Measurements from ENCODE around the gene BCR.

BCR gene

GRCh38 chr22:23277583-23278295 lies 97.4 kb downstream of the BCR start:
- no peak for DNase-seq

GRCh38 chr22:23278883-23279675 lies 98.8 kb downstream of the BCR start:
- no peak for DNase-seq

DNA sequence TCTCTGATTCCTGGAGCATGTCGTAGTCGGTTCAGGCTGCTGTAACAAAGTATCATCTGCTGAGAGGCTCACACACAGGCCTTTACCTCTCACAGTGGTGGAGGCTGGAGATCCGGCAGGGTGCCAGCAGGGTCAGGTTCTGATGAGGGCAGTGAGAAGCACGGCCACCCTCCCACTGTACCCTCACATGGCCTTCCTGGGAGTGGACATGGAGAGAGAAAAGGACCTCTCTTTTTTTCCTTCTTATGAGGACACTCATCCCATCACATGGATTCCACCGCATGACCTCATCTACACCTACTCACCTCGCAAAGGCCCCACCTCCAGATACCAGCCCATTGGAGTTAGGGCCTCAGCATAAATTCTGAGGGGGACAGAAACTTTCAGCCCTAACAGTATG lies 99.5 kb downstream of the BCR start:
- DNase-seq, result no peak

DNA sequence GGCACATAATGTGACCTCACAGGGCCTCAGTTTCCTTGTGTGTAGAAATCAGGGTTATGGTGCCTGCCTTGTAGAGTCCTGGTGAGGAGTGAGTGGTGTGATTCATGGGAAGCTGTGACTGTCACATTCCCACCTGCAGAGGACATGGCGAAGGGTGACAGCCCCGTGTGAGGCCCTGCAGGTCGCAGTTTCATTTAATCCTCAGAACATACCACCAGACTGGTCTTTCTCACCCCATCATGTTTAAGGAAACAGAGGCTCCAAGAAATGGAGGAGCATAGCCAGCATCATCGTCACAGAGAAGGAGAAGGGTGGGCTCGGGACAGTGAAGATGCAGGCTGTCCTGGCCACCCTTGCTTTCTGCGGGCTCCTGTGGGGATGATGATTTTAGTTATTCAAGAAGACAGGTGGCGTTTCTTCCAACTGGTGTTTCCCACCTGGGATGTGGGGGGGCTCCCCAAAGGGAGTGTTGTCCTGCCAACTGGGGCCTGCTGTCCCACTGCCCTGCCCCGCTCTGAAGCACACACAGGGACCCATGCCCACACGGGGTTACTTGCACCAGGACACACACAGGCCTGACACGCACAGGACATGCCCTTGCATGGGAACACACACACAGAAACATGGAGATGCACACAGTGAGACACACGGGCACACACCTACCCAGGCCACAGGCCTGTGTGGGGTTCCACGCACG lies 100.2 kb downstream of the BCR start:
- no peak for DNase-seq

DNA sequence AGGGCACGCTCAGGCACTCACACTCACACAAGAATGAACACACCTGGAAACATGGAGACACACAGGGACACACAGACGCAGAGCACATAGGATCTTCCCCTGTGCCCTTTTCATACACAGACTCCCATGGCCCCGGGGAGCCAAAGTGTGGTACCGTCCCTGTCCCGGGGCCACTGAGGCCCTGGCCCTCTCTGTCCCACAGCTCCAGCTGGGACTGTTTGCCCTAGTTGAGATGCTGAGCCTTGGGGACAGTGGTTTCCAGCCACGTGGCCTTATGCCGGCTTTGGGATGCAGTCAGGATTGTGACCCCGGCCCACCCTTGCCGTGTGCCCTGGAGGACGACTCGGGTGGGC lies 100.7 kb downstream of the BCR start:
- DNase-seq, result no peak

DNA sequence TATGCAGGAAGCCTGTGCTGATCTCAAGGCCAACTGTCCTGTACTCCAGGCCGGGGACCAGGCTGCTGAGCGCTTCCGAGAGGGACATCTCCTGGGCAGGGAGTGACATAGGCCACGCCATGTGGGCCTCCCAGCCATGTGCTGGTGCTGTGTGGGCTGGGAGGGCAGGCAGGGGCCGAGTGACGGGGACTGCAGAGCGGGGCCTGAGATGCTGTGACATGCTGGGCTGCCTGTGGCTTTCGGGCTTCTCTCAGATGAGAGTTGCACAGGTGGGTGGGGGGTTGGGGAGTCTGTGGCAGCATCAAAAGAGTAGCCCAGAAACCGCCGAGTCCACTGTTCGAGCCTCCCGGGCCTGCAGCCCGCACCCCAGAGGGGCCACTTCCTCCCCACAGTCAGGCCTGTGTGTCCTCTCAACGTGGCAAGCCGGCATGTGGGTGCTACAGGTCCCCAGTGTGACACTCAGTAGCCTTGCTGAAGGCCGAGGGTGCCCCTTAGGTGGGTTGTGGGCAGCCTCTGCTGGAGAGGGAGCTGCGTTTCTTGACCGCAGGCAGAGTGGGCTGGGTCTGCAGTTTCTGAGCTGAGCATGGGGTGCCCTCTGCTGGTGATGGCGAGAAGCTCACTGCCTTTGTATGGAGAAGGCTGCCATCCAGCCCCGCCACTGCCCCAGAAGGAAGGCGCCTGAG lies 101.2 kb downstream of the BCR start:
- peak; percentile 95 for DNase-seq

- DNase-seq, result no peak
Measured at GRCh38 chr22:23282089-23282501, 101.8 kb downstream of the BCR start.

DNA sequence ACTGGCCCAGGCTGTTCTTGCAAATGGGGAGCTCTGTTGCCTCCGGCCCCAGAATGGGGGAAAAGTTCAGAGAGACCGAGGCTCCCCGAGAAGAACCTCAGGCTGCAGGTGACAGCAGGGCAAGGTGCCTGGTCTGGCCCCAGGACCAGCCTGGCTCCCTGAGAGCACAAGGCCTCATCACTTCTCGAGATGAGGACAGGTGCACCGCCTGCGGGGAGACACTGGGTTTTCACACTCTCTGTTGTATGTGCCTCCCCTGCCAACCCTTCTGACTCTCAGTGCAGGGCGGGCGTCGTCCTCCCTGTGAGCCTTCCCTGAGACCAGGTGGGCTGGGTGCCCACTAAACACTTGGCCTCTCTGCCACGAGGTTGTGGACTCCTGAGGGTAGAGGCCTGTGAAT lies 102.2 kb downstream of the BCR start:
- no peak for DNase-seq

DNA sequence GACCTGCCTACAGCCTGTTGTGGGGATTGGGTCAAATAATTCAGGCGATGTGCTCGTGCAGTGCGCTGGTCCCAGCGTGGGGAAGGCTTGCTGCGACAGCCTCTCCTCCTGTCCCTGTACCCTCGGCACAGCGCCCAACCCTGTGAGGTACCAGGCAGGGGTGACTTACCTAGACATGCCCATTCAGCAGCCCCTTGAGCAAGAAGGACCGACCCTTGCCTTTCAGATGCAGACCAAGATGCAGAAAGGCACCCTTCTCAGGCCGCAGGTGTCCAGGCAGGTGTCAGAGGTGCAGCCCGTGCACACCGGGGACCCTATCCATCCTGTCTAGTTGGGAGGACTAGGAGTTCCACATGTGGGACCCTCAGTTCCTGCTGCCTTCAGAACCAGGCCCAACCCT lies 102.7 kb downstream of the BCR start:
- no peak for DNase-seq

DNA sequence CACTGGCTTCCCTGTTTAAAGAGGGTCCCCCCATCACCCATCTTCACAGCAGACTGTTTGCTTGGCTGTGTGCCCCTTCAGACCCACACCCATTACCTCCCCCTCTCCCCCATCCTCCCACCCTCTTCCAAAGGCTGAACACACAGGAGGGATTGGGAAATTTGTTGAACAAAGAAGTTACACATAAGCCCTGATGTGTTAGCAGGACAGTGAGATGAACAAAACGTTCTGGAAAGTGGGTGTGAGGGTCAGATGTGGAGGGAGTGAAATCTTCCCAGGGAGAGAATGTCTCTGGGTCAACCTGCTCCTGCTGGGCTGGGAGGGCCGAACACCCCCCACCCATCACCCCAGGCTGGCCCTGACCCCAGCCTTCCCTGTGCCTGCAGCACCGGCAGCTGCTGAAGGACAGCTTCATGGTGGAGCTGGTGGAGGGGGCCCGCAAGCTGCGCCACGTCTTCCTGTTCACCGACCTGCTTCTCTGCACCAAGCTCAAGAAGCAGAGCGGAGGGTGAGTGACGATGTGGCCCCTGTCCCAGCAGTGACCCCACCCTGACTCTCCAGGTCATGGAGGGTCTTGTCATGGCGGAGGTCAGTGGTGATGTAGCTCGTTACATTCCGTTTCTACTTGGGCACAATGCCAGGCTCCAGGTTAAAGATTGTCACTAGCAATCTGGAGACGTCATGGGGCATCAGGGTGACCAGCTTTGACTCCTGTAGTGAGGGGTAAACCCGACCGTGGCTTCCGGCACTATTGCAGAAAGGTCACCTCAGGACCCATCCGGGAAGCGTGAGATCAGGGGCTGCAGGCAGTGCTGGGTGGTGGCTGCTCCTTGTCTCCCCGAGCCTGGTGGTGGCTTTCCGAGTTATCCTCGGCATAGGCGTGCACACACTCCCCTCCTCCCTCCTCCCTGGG lies 103.5 kb downstream of the BCR start:
- no peak for DNase-seq

- no peak for DNase-seq
Measured at GRCh38 chr22:23284504-23285033, 104.3 kb downstream of the BCR start.

DNA sequence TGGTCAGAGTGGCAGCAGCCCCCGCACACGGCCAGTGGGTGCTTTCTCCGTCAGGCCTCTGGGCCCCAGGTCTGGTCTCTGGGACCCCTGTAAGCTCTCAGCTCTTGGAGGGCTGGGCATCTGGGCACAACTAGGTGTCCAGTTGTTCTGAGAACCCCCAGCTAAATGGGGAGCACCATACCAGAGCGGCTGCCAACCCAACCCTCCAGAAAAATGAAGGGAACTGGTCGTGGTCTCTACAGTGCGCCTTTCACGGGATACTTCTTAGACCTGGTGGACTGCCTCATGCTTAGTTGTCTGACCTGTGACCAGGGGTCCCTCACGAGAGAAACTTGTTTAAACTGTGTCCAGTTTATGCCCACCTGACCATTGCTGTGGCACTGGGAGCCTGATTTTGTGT lies 104.9 kb downstream of the BCR start:
- no peak for DNase-seq

- no peak for DNase-seq
Measured at GRCh38 chr22:23285734-23286133, 105.4 kb downstream of the BCR start.

DNA sequence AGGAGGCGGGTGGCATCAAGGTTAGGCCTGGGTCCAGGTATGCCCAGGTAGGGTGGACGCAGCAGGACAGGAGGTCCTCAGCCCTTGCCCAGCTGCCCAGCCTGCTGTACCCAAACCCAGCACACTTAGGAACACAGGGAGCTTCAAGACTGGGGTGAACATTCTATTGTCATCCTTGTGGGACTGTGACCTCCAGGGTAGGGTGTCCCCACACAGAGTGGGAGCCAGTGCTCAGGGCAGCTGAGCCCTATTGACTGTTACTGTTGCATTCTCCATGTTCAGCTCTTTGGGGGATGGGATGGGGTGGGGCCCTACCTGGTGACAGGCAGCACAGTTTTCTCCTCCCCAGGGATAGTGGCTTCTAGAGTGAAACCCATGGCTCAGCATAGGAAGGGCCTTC lies 106.0 kb downstream of the BCR start:
- no peak for DNase-seq

DNA sequence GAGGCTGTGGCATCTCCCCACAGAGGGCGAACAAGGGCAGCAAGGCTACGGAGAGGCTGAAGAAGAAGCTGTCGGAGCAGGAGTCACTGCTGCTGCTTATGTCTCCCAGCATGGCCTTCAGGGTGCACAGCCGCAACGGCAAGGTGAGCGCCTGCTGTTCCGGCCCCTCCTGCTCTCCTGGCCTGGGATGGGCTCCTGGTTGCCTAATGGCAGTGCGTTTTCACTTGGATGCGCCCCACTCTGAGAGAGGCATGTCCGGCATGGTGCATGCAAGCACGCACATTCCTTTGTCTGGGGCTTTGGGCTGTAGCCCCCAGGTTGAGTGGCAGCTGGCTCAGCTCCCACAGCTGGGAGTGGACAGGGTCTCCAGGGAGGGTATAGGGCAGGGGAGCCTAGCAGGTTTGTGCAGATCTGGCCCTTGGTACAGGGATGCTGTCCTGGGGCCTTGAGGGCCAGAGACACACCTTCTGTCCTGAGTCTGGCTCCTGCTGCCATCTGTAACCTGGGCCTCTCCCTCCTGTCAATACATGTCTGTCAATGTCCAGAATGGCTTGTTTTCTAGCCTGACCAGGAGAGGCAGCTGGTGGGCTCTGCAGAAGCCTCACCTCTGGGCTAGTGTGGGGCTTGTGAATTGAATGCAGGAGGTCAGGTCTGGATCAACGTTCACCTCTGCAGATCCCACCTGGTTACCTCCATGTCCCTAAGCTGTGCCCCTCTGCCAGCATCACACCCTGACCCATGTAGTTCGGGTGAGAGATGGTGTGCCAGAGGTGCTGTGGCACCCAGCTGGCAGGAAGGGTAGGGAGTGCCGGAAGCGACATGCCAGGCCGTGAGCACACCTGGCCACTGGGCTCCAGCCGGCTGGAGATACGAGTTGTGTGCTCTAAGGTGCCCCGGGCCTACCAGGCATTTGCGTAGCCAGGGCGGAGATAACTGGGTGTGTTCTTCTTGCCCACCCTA lies 107.1 kb downstream of the BCR start:
- DNase-seq, result no peak

DNA sequence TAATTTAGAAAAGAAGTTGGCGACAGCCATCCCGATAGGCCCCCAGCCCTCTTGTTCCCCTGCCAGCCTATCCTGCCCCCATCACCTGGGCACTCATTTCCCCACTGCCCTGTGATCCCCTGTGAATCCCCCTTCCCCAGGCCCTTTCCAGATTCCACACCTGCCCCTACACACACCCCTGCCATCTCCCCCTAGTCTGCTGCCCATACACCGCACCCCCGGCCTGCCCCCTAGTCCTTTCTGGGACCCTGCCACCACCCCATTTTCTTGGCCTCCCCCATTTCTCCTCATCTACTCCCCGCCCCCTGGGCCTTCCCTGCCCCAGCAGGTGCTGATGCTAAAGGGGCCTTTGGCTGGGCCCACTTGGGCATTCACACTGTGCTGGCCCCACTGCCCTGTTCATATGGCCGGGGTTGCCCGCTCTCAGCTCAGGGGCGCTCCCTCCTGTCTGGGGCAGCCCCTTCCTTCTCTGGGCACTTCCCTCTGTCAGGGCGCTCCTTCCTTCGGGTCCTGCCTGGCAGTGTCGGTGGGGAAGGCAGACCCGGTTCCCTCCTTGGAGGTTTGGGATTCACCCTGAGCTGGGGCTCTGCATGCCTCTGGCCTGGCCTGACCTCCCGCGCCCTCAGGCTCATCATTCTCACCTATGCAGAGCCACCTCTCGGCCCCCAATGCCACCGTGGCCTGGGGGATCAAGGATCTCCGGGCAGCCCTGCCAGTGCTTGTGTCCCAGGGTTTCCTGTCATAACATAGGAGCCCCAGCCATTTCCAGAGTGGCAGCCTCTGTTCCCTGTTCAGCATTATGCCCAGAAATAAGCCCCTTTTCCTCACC lies 108.2 kb downstream of the BCR start:
- no peak for DNase-seq

DNA sequence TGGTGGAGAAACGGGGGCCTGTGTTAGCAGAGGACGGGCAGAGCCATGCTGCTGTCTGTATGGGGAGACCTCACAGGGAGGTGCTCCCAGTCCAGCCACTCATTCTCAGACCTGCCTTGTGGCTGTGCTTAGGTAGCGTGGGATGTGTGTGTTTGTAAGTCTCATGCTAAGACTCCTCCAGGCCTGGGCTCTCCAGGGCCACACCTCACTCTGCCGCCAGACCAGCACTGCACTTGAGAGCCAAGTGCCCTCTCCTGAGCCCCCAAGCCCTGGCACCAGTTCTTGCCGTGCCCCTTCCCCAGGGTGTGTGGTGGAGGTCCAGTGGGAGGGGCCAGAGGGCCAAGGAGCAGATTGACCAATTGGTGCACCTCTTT lies 108.8 kb downstream of the BCR start:
- no peak for DNase-seq

DNA sequence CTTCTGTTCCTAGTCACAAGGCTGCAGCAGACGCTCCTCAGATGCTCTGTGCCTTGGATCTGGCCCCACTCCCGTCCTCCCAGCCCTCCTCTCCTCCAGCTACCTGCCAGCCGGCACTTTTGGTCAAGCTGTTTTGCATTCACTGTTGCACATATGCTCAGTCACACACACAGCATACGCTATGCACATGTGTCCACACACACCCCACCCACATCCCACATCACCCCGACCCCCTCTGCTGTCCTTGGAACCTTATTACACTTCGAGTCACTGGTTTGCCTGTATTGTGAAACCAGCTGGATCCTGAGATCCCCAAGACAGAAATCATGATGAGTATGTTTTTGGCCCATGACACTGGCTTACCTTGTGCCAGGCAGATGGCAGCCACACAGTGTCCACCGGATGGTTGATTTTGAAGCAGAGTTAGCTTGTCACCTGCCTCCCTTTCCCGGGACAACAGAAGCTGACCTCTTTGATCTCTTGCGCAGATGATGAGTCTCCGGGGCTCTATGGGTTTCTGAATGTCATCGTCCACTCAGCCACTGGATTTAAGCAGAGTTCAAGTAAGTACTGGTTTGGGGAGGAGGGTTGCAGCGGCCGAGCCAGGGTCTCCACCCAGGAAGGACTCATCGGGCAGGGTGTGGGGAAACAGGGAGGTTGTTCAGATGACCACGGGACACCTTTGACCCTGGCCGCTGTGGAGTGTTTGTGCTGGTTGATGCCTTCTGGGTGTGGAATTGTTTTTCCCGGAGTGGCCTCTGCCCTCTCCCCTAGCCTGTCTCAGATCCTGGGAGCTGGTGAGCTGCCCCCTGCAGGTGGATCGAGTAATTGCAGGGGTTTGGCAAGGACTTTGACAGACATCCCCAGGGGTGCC lies 109.8 kb downstream of the BCR start:
- DNase-seq, result peak; percentile 76

All from eye (tissue), 1 donor.